Heart left ventricle (tissue), 16 donors: Measurements from ENCODE around the gene TJP3. TPM values are rescaled to one million over a fixed set of nuclear protein-coding genes. Genes with fewer than 3 reads are reported as not detected.

ENCODE experiments used
- ATAC-seq, 4 donors: fragments of 200-7000 bp; cut with Tn5 transposase; one replicate each; pipeline ENCODE4 v1.9.1; 2020 to 2022; ENCODE audit warnings: moderate library complexity in 4 of 4, mild to moderate bottlenecking in 3 of 4, moderate number of reproducible peaks in 1 of 4
- DNase-seq, 5 donors: peaks; one replicate each; pipeline ENCODE4 v3.0.0-alpha.2; 2020
- H3K27ac ChIP-seq, 12 donors: fragments of 200-600 bp; sonication (generic) in 4 of 12; one replicate each; pipeline versions ENCODE4 v1.5.0 to v1.8.0; 2016 to 2022; ENCODE audit warnings: mild to moderate bottlenecking in 2 of 12
- H3K27me3 ChIP-seq, 9 donors: fragments of 200-600 bp; sonication (generic) in 2 of 9; one replicate each; pipeline versions ENCODE4 v1.5.1 to v1.8.0; 2016 to 2022; ENCODE audit warnings: mild to moderate bottlenecking in 3 of 9
- H3K36me3 ChIP-seq, 9 donors: fragments of 200-600 bp; sonication (generic) in 2 of 9; one replicate each; pipeline versions ENCODE4 v1.5.0 to v1.8.0; 2018 to 2022; ENCODE audit warnings: mild to moderate bottlenecking in 2 of 9
- H3K4me1 ChIP-seq, 12 donors: fragments of 200-600 bp; sonication (generic) in 4 of 12; one replicate each; pipeline versions ENCODE4 v1.5.0 to v1.8.0; 2016 to 2022; ENCODE audit warnings: mild to moderate bottlenecking in 3 of 12
- H3K4me3 ChIP-seq, 12 donors: fragments of 200-600 bp; sonication (generic) in 4 of 12; one replicate each; pipeline versions ENCODE4 v1.5.0 to v1.8.0; 2017 to 2022; ENCODE audit warnings: mild to moderate bottlenecking in 9 of 12, moderate library complexity in 4 of 12
- H3K9me3 ChIP-seq, 12 donors: fragments of 200-600 bp; sonication (generic) in 4 of 12; one replicate each; pipeline versions ENCODE4 v1.5.0 to v1.8.0; 2016 to 2022; ENCODE audit warnings: mild to moderate bottlenecking in 1 of 12
- POLR2A ChIP-seq, 2 donors: fragments of 450-650 bp; IDR thresholded peaks; one replicate each; pipeline ENCODE4 v1.6.1; 2017; ENCODE audit warnings: antibody characterized with exemption in 2 of 2, mild to moderate bottlenecking in 2 of 2, moderate library complexity in 2 of 2
- WGBS, 4 donors: extraction: QIAGEN DNeasy Blood & Tissue Kit in 2 of 4; methylation state at CpG; one replicate each; pipeline versions ENCODE4 v1.1.5 to v1.1.7; 2013 to 2018; 5-methylcytosine and 5-hydroxymethylcytosine counted together
- intact Hi-C, 10 donors: fragments of 100-400 bp; cut with DNase I; formaldehyde crosslinking; loops; one replicate each; pipeline versions ENCODE4 v1.11.1 to v1.14.2; 2022
- long read RNA-seq, 3 donors: library from polyadenylated mRNA; unstranded; transcript quantifications; one replicate each; pipeline ENCODE4 v2.0.0, GENCODE V29; 2020 to 2021
- polyA plus RNA-seq, 2 donors: library from polyadenylated mRNA; stranded (reverse); fragments of 200-250 nt; gene quantifications; one replicate each; pipeline ENCODE4 v1.2.3, GENCODE V29; 2013
- total RNA-seq, 9 donors: library from RNA; depleted of rRNA in 2 of 9; stranded (reverse); fragments of >200 nt in 2 of 9; fragmentation: NEBNext Ultra II Directional in 3 of 9; extraction: Animal tissue kit (Norgen Biotek cat#: 25700) in 3 of 9; gene quantifications; one replicate each; pipeline versions ENCODE4 v1.1.0 to v1.2.4, GENCODE V29; 2016 to 2023
- TF ChIP-seq, protein P1 (sequence below), 12 donors: fragments of 200-600 bp; sonication (generic) in 4 of 12; IDR thresholded peaks; one replicate each; pipeline versions ENCODE4 v1.5.0 to v1.8.0; 2018 to 2022; ENCODE audit warnings: antibody characterized with exemption in 12 of 12, mild to moderate bottlenecking in 5 of 12
- donor health status: ischemic (EF 13 %, LVEDD 7.1; RV severe dilation, severe dysfunction).
- donor health status: healthy with polysubstance abuse.
- donor health status: DM: no; HTN: yes; CAD: no.
- donor health status: DM: no; HTN: no; CAD: no.
- donor health status: ischemic (EF 25% LVEDD 6.9; RV normal size, moderate dysfunction).
- donor health status: ischemic (EF 25% LVEDD 5.7; RV mildly dilated, moderate dysfunction).
- donor health status: healthy.
- donor health status: DM: yes; HTN: yes; CAD: no.
- donor health status: ischemic (EF 35%, LVEDD 5.7; RV mildly dilated, moderate dysfunction).
- donor health status: nonischemic (EF 11% LVEDD 7.7; RV severe dilation, severe dysfunction).
- donor health status: DM: yes; HTN: yes; CAD: no.
- donor health status: PGD.
- donor health status: ischemic (EF 29% LVEDD 5.4; RV normal size, mild dysfunction).
- donor health status: nonischemic (EF 23%, LVEDD 6.1; RV moderate dilation, normal function).

Gene TJP3, protein sequence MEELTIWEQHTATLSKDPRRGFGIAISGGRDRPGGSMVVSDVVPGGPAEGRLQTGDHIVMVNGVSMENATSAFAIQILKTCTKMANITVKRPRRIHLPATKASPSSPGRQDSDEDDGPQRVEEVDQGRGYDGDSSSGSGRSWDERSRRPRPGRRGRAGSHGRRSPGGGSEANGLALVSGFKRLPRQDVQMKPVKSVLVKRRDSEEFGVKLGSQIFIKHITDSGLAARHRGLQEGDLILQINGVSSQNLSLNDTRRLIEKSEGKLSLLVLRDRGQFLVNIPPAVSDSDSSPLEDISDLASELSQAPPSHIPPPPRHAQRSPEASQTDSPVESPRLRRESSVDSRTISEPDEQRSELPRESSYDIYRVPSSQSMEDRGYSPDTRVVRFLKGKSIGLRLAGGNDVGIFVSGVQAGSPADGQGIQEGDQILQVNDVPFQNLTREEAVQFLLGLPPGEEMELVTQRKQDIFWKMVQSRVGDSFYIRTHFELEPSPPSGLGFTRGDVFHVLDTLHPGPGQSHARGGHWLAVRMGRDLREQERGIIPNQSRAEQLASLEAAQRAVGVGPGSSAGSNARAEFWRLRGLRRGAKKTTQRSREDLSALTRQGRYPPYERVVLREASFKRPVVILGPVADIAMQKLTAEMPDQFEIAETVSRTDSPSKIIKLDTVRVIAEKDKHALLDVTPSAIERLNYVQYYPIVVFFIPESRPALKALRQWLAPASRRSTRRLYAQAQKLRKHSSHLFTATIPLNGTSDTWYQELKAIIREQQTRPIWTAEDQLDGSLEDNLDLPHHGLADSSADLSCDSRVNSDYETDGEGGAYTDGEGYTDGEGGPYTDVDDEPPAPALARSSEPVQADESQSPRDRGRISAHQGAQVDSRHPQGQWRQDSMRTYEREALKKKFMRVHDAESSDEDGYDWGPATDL
- total RNA-seq (under 1 TPM in 2 of 9 donors, not detected in 7; 0.41 to 0.48 TPM), polyA plus RNA-seq (under 1 TPM in 1 of 2 donors, not detected in 1; 0.06 TPM)
- long read RNA-seq, donor 1, result 0 reads
- long read RNA-seq, donor 2, result 0 reads
- long read RNA-seq, donor 3, result 0 reads

DNA sequence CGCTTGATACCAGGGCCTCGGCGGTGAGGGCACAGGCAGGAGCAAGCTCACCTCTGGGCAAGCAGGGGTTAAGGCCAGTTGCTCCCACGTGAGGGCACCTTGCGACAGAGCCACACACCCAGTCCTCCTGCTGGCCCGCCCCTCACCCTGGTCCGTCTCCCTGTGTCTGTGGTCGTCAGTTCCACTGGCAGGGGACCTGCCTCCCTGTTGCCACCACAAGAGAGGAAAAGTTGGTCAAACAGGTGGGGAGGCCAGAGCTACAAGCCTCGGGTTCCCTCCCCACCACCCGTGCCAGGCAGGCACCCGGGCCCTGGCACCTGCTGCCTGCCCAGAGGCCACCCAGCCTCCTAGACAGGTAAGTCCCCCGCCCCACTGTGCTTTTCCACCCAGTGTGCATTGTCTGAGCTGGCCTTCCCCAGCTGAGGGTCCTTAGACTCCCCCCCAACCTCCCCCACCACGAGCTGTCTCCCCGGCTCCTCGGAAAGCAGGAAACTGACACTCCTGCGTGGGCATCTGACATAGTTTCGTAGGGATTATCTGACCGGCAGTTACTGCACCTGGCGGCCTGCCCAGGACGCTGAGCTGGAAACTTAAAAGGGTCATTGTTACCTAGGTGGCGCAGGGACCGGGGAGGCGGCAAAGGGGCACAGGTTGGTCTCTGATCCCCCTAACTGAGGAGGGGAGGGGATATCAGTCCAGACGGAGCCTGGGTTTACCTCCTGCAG lies at the start of gene TJP3:
Gene TJP3 (plus strand): TSS at position 178 of the 725 bp plus-strand sequence. CDS start 20,049 bp downstream, outside the sequence.
- Histone ChIP-seq H3K4me3 (no peak within 1 kb of the TSS), H3K27me3 (peaks cover 0 to 27% (median 0%) of the 10 kb centered on the region in 9 donors), H3K4me1 (peaks cover 0 to 19% (median 2%) of the 10 kb centered on the region in 12 donors), H3K27ac (no peak within 1 kb of the TSS), H3K36me3 (no peaks in the 10 kb centered on the region), H3K9me3 (no peaks in the 10 kb centered on the region)
- TF ChIP-seq, protein P1, sequence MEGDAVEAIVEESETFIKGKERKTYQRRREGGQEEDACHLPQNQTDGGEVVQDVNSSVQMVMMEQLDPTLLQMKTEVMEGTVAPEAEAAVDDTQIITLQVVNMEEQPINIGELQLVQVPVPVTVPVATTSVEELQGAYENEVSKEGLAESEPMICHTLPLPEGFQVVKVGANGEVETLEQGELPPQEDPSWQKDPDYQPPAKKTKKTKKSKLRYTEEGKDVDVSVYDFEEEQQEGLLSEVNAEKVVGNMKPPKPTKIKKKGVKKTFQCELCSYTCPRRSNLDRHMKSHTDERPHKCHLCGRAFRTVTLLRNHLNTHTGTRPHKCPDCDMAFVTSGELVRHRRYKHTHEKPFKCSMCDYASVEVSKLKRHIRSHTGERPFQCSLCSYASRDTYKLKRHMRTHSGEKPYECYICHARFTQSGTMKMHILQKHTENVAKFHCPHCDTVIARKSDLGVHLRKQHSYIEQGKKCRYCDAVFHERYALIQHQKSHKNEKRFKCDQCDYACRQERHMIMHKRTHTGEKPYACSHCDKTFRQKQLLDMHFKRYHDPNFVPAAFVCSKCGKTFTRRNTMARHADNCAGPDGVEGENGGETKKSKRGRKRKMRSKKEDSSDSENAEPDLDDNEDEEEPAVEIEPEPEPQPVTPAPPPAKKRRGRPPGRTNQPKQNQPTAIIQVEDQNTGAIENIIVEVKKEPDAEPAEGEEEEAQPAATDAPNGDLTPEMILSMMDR (IDR thresholded peaks at IDR 0.05), result no peak
- no peak for TF ChIP-seq POLR2A (IDR thresholded peaks at IDR 0.05)
- ATAC-seq, result peak in 2 of 4 donors; percentile 20 to 32
- 22 to 43% (median 29%) methylated on average over 9 to 24 of the region's 24 CpGs for WGBS, 4 donors
- DNase-seq, result no peak
- intact Hi-C loops, result loop anchor here in 2 of 10 donors (5.0 to 10.0 kb wide), 2 partner anchors 161 to 164 kb away; no protein-coding TSS in a partner anchor

DNA sequence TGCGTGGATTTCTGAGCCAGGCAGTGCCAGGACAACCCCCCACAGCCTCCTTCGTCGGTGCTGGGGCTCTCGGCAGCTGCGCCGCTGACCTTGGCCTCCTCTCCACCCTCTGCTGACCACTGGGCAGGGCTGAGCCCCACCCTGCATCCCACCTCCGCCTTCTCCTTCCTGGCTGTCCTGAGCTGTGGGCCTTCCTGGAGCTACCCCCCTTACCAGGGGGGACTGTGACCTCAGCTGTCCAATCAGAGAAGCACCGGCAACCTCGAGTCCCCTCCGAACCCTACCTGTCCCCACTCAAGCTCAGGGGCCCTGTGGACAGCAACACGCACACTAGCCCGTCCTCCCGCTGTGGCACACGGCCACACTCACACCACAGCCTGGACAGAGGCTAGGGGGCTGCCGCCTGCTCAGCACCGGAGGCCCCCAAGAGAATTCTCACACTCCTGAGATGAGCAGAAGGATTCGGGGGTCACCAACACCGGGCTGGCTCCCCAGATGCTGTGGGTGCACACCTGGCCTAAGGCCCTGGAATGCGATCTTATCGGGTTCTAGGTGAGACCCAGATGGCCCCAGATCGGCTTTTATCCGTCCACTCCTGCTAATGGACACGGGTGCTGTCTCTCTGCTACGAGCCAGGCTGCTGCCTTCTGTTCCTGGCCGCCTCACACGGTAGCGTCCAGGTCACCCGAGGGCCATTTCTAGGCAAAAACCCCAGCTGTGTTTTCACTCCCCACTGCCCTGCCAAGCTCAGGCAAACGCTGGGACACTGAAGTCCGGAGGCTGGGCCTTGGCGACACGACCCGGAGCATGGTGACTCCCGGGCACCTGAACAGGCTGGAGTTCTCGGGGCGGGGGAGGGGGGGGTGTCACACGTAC lies 49.1 kb upstream of the TJP3 start:
- TF ChIP-seq, protein P1 (IDR thresholded peaks at IDR 0.05), result no peak
- no peak for TF ChIP-seq POLR2A (IDR thresholded peaks at IDR 0.05)
- intact Hi-C loops, result no loop called here
- H3K27me3 ChIP-seq, result no peaks in the 10 kb centered on the region
- DNase-seq, result no peak
- H3K9me3 ChIP-seq, result no peaks in the 10 kb centered on the region
- H3K27ac ChIP-seq, result no peak overlapping the region
- no peak for ATAC-seq
- no peak overlapping the region for H3K4me3 ChIP-seq
- H3K36me3 ChIP-seq, result peaks cover 0 to 92% (median 71%) of the 10 kb centered on the region in 9 donors
- H3K4me1 ChIP-seq, result peaks cover 0 to 5% (median 0%) of the 10 kb centered on the region in 12 donors
- 88 to 93% (median 92%) methylated on average over 16 to 37 of the region's 37 CpGs for WGBS, 4 donors

DNA sequence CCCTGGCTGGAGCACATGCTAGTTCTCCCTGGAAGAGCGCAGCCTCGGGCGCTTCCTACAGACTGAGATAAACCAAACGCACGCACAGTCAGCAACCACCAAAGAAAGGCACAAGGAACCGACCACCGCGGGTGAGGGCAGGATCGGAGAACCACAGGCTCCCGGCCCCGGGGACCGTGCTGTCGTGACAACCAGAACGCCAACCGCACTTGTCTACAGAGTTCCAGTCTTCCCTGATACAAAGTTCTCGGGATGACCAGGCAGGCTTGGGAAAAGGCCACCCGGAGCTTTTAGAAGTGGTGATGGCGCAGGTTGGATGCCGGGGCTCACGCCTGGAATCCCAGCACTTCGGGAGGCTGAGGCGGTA lies 48.5 kb upstream of the TJP3 start:
- 89 to 96% (median 93%) methylated on average over 19 to 22 of the region's 22 CpGs for WGBS, 4 donors
- Histone ChIP-seq H3K4me1 (peaks cover 0 to 5% (median 0%) of the 10 kb centered on the region in 12 donors), H3K9me3 (no peaks in the 10 kb centered on the region), H3K36me3 (peaks cover 0 to 96% (median 77%) of the 10 kb centered on the region in 9 donors), H3K27ac (no peak overlapping the region), H3K4me3 (no peak overlapping the region), H3K27me3 (no peaks in the 10 kb centered on the region)
- no peak for DNase-seq
- no peak for TF ChIP-seq POLR2A (IDR thresholded peaks at IDR 0.05)
- TF ChIP-seq, protein P1 (IDR thresholded peaks at IDR 0.05), result no peak
- no peak for ATAC-seq
- intact Hi-C loops, result loop anchor here in 5 of 10 donors (10.0 kb wide), 2 partner anchors 165 to 545 kb away; no protein-coding TSS in a partner anchor
